Muscle of arm (tissue), 12 donors: ENCODE data around the gene NUTM2B. TPM values are rescaled to one million over a fixed set of nuclear protein-coding genes. Genes with fewer than 3 reads are reported as not detected.
"Not testable (repeated sequence)": the region's sequence is repeated elsewhere in the genome, so short reads cannot be mapped to it uniquely, and the experiment has no call there.

ENCODE experiments used
- DNase-seq: peaks from one replicate; pipeline ENCODE4 v3.0.0-alpha.2; 2013
- polyA plus RNA-seq, 12 donors: library from polyadenylated mRNA; unstranded; fragments of 120-200 nt; gene quantifications; one replicate each; pipeline ENCODE4 v1.2.1, GENCODE V29; 2013; ENCODE audit not compliant: insufficient read length in 12 of 12

NUTM2B gene
- polyA plus RNA-seq, 12 donors, result 0.97 to 2.9 (median 2.0) TPM; not detected in 2

GRCh38 chr10:79744844-79745243 is 41.8 kb downstream of the NUTM2B start:
- DNase-seq, result not testable (repeated sequence)

- DNase-seq, result not testable (repeated sequence)
Measured at GRCh38 chr10:79748510-79748909, 45.5 kb downstream of the NUTM2B start.

- DNase-seq, result not testable (repeated sequence)
Measured at GRCh38 chr10:79753601-79754000, 50.6 kb downstream of the NUTM2B start.

GRCh38 chr10:79758297-79758993 is 55.4 kb downstream of the NUTM2B start:
- DNase-seq, result not testable (repeated sequence)

Other genes with a start within 250 kb of the NUTM2B start
- gene EIF5AL1, start 190.7 kb upstream of the NUTM2B start, polyA plus RNA-seq, result 1 to 10 TPM in 8 of 12 donors, under 1 TPM in 3, not detected in 1; 0.06 to 6.6 (median 1.6) TPM
- gene SFTPA2, start 142.8 kb upstream of the NUTM2B start, polyA plus RNA-seq, result under 1 TPM in 1 of 12 donors, not detected in 11; 0.11 TPM
- under 1 TPM in 1 of 12 donors, not detected in 11; 0.08 TPM for gene SFTPA1, start 92.3 kb upstream of the NUTM2B start, polyA plus RNA-seq
- gene NUTM2E, start 123.5 kb downstream of the NUTM2B start, polyA plus RNA-seq, result 1 to 10 TPM in 1 of 12 donors, under 1 TPM in 4, not detected in 7; 0.21 to 1.1 (median 0.65) TPM
- gene SFTPD, start 245.9 kb downstream of the NUTM2B start, polyA plus RNA-seq, result 1 to 10 TPM in 8 of 12 donors, under 1 TPM in 2, not detected in 2; 0.52 to 2.4 (median 1.2) TPM